HG03045 (cell line): Measurements from ENCODE around the gene BLACAT1.

ENCODE experiments used
- ATAC-seq: cut with Tn5 transposase; IDR thresholded peaks from one replicate; pipeline ENCODE4 v1.9.1; 2021; ENCODE audit warnings: mild to moderate bottlenecking, moderate library complexity; ENCODE audit not compliant: unreplicated experiment

BLACAT1 gene

GRCh38 chr1:205455581-205456382 lies at the start of gene BLACAT1:
Gene BLACAT1, minus strand, starts transcription at chr1:205456045.
- no peak for ATAC-seq

GRCh38 chr1:205505076-205505729 lies 49.4 kb upstream of the BLACAT1 start:
- no peak for ATAC-seq

GRCh38 chr1:205504311-205505075 lies 48.6 kb upstream of the BLACAT1 start, which contains the start of gene CDK18:
Gene CDK18, plus strand, starts transcription at chr1:205504669. Its CDS starts 18,499 bp downstream, at chr1:205523168.
- no peak for ATAC-seq

GRCh38 chr1:205502992-205503391 lies 47.1 kb upstream of the BLACAT1 start:
- ATAC-seq: no peak

- ATAC-seq: no peak
These were observed 46.4 kb upstream of the BLACAT1 start for GRCh38 chr1:205502111-205502810.

GRCh38 chr1:205500240-205501233 lies 44.7 kb upstream of the BLACAT1 start:
- ATAC-seq: no peak

- no peak for ATAC-seq
These were observed 43.9 kb upstream of the BLACAT1 start for GRCh38 chr1:205499789-205500188.

GRCh38 chr1:205497351-205497750 lies 41.5 kb upstream of the BLACAT1 start:
- ATAC-seq: no peak

GRCh38 chr1:205496661-205497060 lies 40.8 kb upstream of the BLACAT1 start:
- ATAC-seq: no peak

- ATAC-seq: no peak
These were observed 39.5 kb upstream of the BLACAT1 start for GRCh38 chr1:205495237-205495823.

GRCh38 chr1:205494115-205494514 lies 38.3 kb upstream of the BLACAT1 start:
- ATAC-seq: no peak

- no peak for ATAC-seq
These were observed 37.6 kb upstream of the BLACAT1 start for GRCh38 chr1:205493241-205494085.

GRCh38 chr1:205492774-205493173 lies 36.9 kb upstream of the BLACAT1 start:
- ATAC-seq: no peak

- no peak for ATAC-seq
These were observed 36.4 kb upstream of the BLACAT1 start for GRCh38 chr1:205492201-205492667.

- no peak for ATAC-seq
These were observed 35.9 kb upstream of the BLACAT1 start for GRCh38 chr1:205491794-205492193.

GRCh38 chr1:205488074-205488723 lies 32.4 kb upstream of the BLACAT1 start:
- ATAC-seq: no peak

- no peak for ATAC-seq
These were observed 30.4 kb upstream of the BLACAT1 start for GRCh38 chr1:205486258-205486657.
